Keratinocyte (primary cell): Measurements from ENCODE around the gene ADCYAP1R1. TPM values are rescaled to one million over a fixed set of nuclear protein-coding genes. Genes with fewer than 3 reads are reported as not detected.

Experiments used
- DNase-seq: peaks from one replicate; pipeline ENCODE4 v3.0.0-alpha.2; 2011; ENCODE audit warnings: low read depth, missing footprints, low spot score
- FAIRE-seq: peaks from 2 replicates; lab custom pipeline; 2011; peaks lifted over from hg19 to GRCh38; lab: Jason Lieb, UNC
- H2AFZ ChIP-seq: 2 replicates; pipeline ENCODE4 v1.6.0; 2012; ENCODE audit warnings: low read length, control low read depth, inconsistent platforms; ENCODE audit not compliant: control insufficient read depth
- H3K27ac ChIP-seq: 2 replicates; pipeline ENCODE4 v1.5.1; 2011; ENCODE audit warnings: low read length; ENCODE audit not compliant: control insufficient read depth, insufficient read depth
- H3K27me3 ChIP-seq: 3 replicates; pipeline ENCODE4 v1.6.0; 2011; ENCODE audit warnings: low read length; ENCODE audit not compliant: control insufficient read depth, insufficient read depth; ENCODE audit errors: extremely low read depth
- H3K36me3 ChIP-seq, 2 experiments: 2 replicates in 1 of 2; 3 replicates in 1 of 2; pipeline ENCODE4 v1.5.1; 2011; ENCODE audit warnings: low read length in 2 of 2, mild to moderate bottlenecking in 1 of 2; ENCODE audit not compliant: control insufficient read depth in 2 of 2, insufficient read depth in 2 of 2; ENCODE audit errors: extremely low read depth in 1 of 2
- H3K4me1 ChIP-seq: 3 replicates; pipeline ENCODE4 v1.5.1; 2011; ENCODE audit warnings: low read length; ENCODE audit not compliant: control insufficient read depth, insufficient read depth; ENCODE audit errors: extremely low read depth
- H3K4me2 ChIP-seq: 3 replicates; pipeline ENCODE4 v1.6.0; 2011; ENCODE audit warnings: low read depth, low read length; ENCODE audit not compliant: control insufficient read depth, insufficient read depth; ENCODE audit errors: extremely low read depth
- H3K4me3 ChIP-seq, 3 experiments: fragments of 200-600 bp in 1 of 3; sonication (generic) in 1 of 3; 2 replicates in 2 of 3; 3 replicates in 1 of 3; pipeline ENCODE4 v1.5.1; 2011 to 2016; ENCODE audit warnings: low read length in 3 of 3, mild to moderate bottlenecking in 3 of 3, control low read depth in 2 of 3, inconsistent platforms in 1 of 3, low read depth in 1 of 3, mixed read lengths in 1 of 3, mixed run types in 1 of 3, moderate library complexity in 1 of 3; ENCODE audit not compliant: control insufficient read depth in 2 of 3, insufficient read depth in 2 of 3; ENCODE audit errors: extremely low read depth in 1 of 3
- H3K79me2 ChIP-seq: 2 replicates; pipeline ENCODE4 v1.6.0; 2012; ENCODE audit warnings: low read length; ENCODE audit not compliant: control insufficient read depth, insufficient read depth
- H3K9ac ChIP-seq: 3 replicates; pipeline ENCODE4 v1.6.0; 2011; ENCODE audit warnings: low read length; ENCODE audit not compliant: control insufficient read depth, insufficient read depth; ENCODE audit errors: extremely low read depth
- H3K9me1 ChIP-seq: 3 replicates; pipeline ENCODE4 v1.6.0; 2011; ENCODE audit warnings: low read length; ENCODE audit not compliant: control insufficient read depth, insufficient read depth; ENCODE audit errors: extremely low read depth
- H3K9me3 ChIP-seq: 2 replicates; pipeline ENCODE4 v1.5.1; 2012; ENCODE audit warnings: low read depth, low read length; ENCODE audit not compliant: control insufficient read depth
- H4K20me1 ChIP-seq: 3 replicates; pipeline ENCODE4 v1.6.0; 2011; ENCODE audit warnings: low read length; ENCODE audit not compliant: control insufficient read depth, insufficient read depth; ENCODE audit errors: extremely low read depth
- EZH2 ChIP-seq: IDR thresholded peaks from one replicate; pipeline ENCODE4 v1.6.1; 2012; ENCODE audit warnings: inconsistent platforms, mild to moderate bottlenecking, low read length, moderate library complexity
- dilution Hi-C: fragments of 300-500 bp; cut with MboI; formaldehyde crosslinking; loops from one replicate; pipeline ENCODE4 v1.7.0; 2020; ENCODE audit warnings: low sequenced_read_pairs; ENCODE audit not compliant: extremely low pct_ligation_motif_present
- polyA plus RNA-seq, 5 experiments: library from polyadenylated mRNA; depleted of rRNA in 3 of 5; stranded (reverse) in 3 of 5; stranded (forward) in 1 of 5; unstranded in 1 of 5; fragments of >200 nt; gene quantifications; 1 replicate in 1 of 5; 2 replicates in 3 of 5; 3 replicates in 1 of 5; pipeline versions ENCODE4 v1.2.1 to v1.2.3, GENCODE V29; 2011 to 2012; ENCODE audit warnings: missing spikeins in 2 of 5, low read depth in 1 of 5, low replicate concordance in 1 of 5
- TF ChIP-seq, protein P1 (sequence below), 3 experiments: IDR thresholded peaks in 1 of 3; conservative IDR thresholded peaks in 1 of 3; optimal IDR thresholded peaks in 1 of 3; 2 replicates in 2 of 3; 3 replicates in 1 of 3; pipeline versions ENCODE3 to v1.5.1; 2011; ENCODE audit warnings: low read length in 3 of 3, mild to moderate bottlenecking in 3 of 3, moderate library complexity in 2 of 3, control low read depth in 1 of 3, inconsistent platforms in 1 of 3; ENCODE audit not compliant: insufficient read depth in 2 of 3; ENCODE audit errors: extremely low read depth in 1 of 3

The ADCYAP1R1 gene
- polyA plus RNA-seq, 1 donor (not counting 4 experiments of a cell fraction or from before 2014, with no cell fraction given): not detected

DNA sequence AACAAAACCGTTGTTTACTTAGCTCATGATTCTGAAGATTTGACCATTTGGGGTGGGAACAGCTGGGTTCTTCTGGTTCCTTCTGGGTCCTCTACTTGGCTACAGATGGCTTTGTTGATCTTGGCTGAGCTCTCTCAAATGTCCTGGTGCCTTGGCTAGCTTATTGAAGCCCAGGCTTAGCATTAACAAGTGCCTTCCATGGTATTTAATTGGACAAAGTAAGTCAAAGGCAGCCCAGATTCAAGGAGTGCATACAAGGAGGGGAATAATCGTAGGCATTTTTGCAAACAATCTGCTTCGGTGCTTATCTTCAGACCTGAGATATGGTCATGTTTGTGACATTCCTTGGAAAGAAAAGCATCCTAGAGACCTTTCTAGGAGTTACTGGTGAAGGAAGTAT lies 81.4 kb downstream of the ADCYAP1R1 start:
- dilution Hi-C loops: no loop called here

GRCh38 chr7:31134246-31135188 lies 82.4 kb downstream of the ADCYAP1R1 start:
- Histone ChIP-seq H3K36me3 (no peaks in the 10 kb centered on the region), H2AFZ (no peak overlapping the region), H3K9me3 (no peaks in the 10 kb centered on the region), H3K4me1 (no peaks in the 10 kb centered on the region), H3K4me2 (no peak overlapping the region), H3K27ac (no peak overlapping the region), H4K20me1 (no peaks in the 10 kb centered on the region), H3K79me2 (no peaks in the 10 kb centered on the region), H3K27me3 (no peaks in the 10 kb centered on the region), H3K9me1 (no peaks in the 10 kb centered on the region), H3K9ac (no peak overlapping the region), H3K4me3 (no peak overlapping the region)
- dilution Hi-C loops: no loop called here
- FAIRE-seq (peak; percentile 87), DNase-seq (no peak)
- TF ChIP-seq, protein P1, sequence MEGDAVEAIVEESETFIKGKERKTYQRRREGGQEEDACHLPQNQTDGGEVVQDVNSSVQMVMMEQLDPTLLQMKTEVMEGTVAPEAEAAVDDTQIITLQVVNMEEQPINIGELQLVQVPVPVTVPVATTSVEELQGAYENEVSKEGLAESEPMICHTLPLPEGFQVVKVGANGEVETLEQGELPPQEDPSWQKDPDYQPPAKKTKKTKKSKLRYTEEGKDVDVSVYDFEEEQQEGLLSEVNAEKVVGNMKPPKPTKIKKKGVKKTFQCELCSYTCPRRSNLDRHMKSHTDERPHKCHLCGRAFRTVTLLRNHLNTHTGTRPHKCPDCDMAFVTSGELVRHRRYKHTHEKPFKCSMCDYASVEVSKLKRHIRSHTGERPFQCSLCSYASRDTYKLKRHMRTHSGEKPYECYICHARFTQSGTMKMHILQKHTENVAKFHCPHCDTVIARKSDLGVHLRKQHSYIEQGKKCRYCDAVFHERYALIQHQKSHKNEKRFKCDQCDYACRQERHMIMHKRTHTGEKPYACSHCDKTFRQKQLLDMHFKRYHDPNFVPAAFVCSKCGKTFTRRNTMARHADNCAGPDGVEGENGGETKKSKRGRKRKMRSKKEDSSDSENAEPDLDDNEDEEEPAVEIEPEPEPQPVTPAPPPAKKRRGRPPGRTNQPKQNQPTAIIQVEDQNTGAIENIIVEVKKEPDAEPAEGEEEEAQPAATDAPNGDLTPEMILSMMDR (optimal IDR thresholded peaks at IDR 0.05 in 1 of 3, IDR thresholded peaks at IDR 0.05 in 1 of 3, conservative IDR thresholded peaks at IDR 0.05 in 1 of 3; ENCODE audit: extremely low read depth in 1 of 3, insufficient read depth in 2 of 3, low read length in 3 of 3): peak; percentile 66 to 80 (median 72)
- no peak for TF ChIP-seq EZH2

More for the DNA sequence above, 81.4 kb downstream of the ADCYAP1R1 start:
- H3K4me3 ChIP-seq: no peak overlapping the region
- H3K9me1 ChIP-seq: no peaks in the 10 kb centered on the region
- no peak overlapping the region for H3K4me2 ChIP-seq
- H3K27ac ChIP-seq: no peak overlapping the region
- H3K4me1 ChIP-seq: no peaks in the 10 kb centered on the region
- H3K27me3 ChIP-seq: no peaks in the 10 kb centered on the region
- DNase-seq: no peak
- H3K36me3 ChIP-seq: no peaks in the 10 kb centered on the region
- FAIRE-seq: no peak
- H3K9ac ChIP-seq: no peak overlapping the region
- no peaks in the 10 kb centered on the region for H3K9me3 ChIP-seq
- no peak overlapping the region for H2AFZ ChIP-seq
- no peaks in the 10 kb centered on the region for H3K79me2 ChIP-seq
- H4K20me1 ChIP-seq: no peaks in the 10 kb centered on the region
- TF ChIP-seq, protein P1 (optimal IDR thresholded peaks at IDR 0.05 in 1 of 3, IDR thresholded peaks at IDR 0.05 in 1 of 3, conservative IDR thresholded peaks at IDR 0.05 in 1 of 3; ENCODE audit: extremely low read depth in 1 of 3, insufficient read depth in 2 of 3, low read length in 3 of 3): no peak
- TF ChIP-seq EZH2: no peak
